Stimulated activated CD8-positive, alpha-beta memory T cell treated with anti-CD3 and anti-CD28 coated beads, Interleukin-7, amount 100 ng/mL, for 4 hours (primary cell): ENCODE results near the gene GGCX.
"Not testable (repeated sequence)": the region's sequence is repeated elsewhere in the genome, so short reads cannot be mapped to it uniquely, and the experiment has no call there.

ENCODE experiments used
- DNase-seq, 2 donors: peaks; one replicate each; pipeline ENCODE4 v3.0.0-alpha.2; 2020; ENCODE audit warnings: low read depth in 2 of 2

Gene GGCX

GRCh38 chr2:85575739-85576138 lies 14.4 kb upstream of the GGCX start:
- DNase-seq: no peak

- DNase-seq: no peak
These were observed 5.0 kb upstream of the GGCX start for GRCh38 chr2:85566265-85566664.

DNA sequence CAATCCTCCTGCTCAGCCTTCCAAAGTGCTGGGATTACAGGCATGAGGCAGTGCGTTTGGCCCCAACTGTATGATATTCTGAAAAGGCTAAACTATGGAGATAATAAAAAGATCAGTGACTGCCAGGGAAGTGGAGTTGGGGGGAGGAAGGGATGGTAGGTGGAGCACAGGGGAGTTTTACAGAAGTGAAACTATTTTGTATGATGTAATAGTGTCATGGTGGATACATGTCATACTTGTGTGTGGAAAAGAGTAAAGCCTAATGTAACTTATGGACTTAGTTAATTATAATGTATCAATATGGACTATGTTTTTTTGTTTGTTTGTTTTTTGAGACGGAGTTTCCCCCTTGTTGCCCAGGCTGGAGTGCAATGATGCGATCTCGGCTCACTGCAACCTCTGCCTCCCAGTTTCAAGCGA lies 2.9 kb upstream of the GGCX start:
- no peak for DNase-seq

DNA sequence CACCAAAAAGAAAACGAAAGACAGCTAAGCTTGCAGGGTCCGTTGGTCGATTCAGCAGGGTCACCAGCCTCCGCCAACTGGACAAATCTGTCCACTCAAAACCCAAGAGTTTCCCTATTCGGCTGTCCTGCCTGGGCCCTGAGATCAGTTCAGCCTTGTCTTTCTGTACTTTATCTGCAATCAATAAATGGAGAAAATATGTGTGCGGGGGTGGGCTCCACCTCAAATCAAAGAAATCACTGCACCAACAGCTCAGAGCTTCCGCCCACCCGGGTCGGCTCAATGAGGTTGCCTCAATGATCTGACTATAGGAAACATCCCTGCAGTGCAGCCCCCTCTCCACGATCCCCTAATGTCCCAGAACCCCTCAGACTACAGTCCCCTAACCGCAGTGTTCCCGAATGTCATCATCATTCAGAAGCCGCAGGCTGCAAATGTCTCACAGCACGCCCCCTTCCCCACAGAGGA lies 447 bp downstream of the GGCX start:
- DNase-seq: peak in 1 of 2 donors; percentile 34

DNA sequence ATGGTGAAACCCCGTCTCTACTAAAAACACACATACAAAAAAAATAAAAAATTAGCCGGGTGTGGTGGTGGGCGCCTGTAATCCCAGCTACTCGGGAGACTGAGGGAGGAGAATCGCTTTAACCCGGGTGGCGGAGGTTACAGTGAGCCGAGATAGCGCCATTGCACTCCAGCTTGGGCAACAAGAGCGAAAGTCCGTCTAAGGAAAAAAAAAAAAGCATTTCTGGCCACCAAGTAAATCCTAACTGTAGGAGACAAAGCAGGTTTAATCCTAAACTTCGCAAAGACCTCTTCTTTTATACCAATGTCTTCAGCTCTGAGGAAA lies 928 bp downstream of the GGCX start:
- DNase-seq: not testable (repeated sequence)

DNA sequence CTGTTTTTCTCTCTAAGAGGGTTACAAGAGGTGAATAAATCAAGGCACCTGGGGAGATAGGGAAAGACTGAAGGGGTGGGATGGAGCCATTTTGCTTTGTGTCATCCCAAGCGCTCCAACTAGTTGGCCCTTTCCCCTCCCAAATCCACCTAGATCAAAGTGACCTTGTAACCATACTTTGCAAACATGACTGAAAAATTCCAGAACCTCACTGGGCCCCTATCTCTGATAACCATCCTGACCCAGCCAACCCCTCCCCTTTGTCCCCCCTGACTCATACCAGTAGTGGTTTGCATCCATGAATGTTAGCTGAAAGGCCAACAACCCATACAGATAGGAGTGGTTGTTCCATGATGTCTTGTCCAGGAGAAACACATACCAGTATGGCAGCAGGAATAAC lies 3.1 kb downstream of the GGCX start:
- DNase-seq: no peak

DNA sequence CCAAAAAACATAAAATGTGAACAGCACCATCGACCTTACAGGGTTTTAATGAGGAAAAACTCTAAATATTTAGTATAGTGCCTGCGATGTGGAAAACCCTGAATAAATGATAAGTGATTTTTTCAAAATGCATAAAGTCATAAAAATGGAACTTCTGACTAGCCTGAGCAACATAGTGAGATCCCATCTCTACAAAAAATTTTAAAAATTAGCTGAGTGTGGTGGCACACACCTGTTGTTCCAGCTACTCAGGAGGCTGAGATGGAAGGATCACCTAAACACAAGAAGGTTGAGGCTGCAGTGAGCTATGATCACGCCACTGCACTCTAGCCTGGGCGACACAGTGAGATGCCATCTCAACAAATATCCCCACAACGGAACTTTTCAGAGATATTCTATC lies 4.2 kb downstream of the GGCX start:
- no peak for DNase-seq

DNA sequence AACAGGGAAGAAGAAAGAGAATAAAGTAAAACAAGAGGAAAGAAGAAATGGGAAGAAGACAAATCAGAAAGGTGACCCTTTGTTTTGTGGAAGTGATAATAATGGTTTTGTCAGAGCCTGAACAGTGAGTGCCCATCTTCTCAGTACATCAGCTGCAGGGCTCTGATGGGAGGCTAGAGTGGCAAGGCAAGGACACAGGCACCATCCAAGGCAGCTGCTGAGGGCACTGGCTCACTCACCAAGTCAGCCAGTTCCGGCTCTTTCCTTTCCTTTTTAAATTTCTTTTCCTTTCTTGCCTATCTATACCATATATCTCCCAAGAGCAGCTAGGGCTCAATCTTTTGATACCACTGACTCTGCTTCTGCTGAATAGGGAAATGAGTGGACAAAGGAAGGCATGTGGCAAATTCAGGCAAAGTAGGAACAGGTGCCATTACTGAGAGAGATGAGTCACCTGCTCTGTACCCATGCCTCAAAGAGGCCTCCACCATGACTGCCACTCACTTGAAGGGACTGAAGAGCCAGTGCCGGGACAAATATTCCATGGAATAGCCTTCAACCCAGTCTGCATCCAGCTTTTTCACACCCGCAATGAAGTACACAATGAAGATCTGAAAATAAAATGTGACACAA lies 6.2 kb downstream of the GGCX start:
- no peak for DNase-seq

GRCh38 chr2:85553184-85553583 lies 8.1 kb downstream of the GGCX start:
- no peak for DNase-seq

- peak; percentile 69 to 85 for DNase-seq
These were observed 9.3 kb downstream of the GGCX start for GRCh38 chr2:85551698-85552678.

- no peak for DNase-seq
These were observed 10.8 kb downstream of the GGCX start for GRCh38 chr2:85550486-85550885.

DNA sequence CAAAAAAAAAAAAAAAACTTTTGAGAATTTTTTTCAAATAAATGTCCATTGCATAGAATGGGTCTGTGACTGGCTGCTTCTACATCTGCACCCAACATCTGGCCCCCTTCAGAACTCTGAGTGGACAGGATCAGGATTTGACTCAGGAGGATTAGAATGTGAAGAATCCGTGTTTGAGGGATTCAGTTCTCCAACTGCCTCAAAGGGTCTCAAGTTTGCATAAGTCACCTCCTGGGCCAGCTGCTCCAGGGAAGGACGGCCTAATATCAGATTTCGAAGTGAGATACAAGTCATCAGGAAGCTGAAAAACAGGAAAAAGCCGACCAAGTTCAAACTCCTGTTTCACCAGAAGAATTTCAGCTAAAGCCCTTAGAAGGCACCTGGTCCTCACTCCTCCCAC lies 11.5 kb downstream of the GGCX start:
- DNase-seq: no peak

GRCh38 chr2:85549095-85549494 lies 12.2 kb downstream of the GGCX start:
- no peak for DNase-seq

DNA sequence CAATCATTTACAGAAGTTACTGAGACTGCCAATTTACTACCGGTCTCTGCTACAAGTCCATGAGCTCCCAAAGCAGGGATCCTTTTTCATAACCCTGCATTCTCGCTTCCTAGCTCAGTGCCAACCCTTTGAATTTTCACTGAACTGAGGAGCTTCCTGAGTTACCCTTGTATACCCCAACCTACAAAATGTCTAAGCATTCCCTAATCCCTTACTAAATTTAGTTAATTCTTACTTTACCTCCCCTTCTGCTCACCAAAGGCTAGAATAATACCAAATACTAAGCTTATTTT lies 12.7 kb downstream of the GGCX start:
- no peak for DNase-seq

GRCh38 chr2:85547859-85548607 lies 13.3 kb downstream of the GGCX start:
- DNase-seq: no peak

DNA sequence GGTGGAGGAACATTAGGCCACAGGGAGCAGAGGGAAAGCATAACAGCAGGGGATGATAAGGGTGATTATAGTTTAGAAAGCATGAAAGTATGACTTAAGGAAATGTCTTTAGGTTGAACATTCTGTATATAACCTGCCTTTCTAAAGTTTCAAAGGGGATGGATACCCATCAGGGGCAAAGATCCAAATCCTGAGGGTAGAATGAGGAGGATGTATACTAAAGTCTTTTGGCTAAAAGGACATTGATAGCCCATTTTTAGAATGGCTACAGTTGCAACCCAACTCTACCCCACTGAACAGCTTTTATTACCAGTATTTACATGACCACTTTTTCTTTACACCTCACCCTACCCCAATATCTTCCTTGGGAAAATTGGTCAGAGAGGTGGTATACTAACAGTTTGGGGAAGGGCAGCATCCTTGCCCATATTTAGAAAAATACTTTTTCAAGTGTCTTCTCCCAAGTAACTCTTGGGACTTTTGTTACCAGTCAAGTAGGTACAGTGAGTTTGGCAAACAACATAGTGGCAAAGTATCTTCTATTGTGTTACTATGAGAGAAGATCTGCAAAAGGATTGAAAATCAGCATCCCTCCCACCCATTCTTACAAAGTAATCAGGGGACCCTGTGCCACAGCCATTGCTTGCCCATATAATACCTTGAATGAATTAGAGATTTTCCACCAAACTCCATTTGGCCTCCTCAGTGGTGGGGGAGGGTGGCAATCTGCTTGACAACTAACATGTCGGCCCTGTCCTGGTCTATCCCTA lies 14.0 kb downstream of the GGCX start:
- DNase-seq: no peak

DNA sequence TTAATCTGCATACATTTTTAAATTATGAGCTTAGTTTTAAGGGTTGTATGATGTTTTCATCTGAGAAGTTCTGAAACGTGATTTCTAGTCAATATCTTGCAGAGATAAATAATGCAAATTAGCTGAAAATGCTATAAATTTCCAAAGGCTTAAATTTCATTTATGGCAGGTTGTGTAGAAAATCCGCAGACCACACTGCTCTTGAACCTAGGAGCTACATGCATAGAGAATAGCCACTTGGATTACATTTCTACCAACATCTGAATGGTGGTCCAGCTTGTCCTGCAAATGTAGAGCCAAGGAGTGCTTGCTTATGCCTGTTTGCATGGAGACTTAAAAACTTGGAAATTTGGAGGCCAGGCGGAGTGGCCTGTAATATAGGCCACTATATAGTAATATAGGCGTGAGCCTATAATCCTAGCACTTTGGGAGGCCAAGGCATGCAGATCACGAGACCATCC lies 15.5 kb downstream of the GGCX start:
- no peak for DNase-seq

DNA sequence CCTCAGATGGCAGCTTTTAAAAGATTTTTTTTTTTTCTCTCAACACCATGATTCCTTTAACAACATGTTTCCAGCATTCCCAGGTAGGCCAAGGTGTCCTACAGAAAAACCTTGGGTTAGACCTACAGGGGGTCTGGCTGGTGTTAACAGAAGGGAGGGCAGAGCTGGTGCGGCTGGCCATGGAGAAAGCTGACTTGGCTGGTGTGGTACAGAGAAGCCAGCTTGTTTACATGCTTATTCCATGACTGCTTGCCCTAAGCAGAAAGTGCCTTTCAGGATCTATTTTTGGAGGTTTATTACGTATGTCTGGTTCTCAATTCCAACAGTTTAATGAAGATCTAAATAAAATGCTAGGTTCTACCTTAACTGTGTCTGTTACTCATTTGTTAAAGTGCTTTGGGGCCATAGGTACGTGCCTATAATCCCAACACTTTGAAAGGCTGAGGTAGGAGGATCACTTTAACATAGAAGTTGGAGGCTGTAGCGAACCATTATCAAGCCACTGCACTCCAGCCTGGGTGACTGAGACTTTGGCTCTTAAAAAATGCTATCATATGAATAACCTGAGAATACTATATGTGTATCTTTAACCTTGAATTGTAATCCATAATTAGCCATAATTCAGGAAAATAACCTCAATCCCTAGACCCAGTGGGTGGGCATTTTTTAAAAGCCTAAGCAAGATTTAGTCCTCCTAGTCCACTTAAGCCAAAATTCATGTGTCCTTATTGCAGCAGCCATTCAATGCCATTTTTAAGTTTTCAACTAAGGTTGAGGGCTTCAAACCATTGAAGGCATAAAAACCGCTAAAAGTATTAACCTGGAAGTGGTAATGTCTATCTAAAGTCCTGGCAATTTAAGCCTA lies 16.1 kb downstream of the GGCX start:
- DNase-seq: not testable (repeated sequence)

DNA sequence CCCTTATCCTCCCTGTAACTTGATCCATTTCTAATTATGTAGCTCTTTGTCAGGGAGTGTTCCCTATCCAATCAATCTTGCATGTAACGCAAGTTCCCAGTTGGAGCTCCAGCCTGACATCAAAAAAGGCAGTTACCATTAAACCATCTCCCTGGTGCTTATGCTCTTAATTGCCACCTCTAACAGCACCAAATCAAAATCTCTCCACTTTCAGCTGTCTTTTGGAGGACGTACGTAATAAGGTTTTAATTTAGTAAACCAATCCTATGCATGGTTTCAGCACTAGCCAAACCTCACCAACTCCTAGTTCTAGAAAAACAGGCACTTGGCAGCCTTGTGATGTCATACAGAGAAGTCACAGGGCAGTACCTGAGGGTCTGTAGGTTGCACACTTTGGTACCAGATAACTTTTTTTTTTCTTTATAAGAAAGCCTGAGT lies 17.0 kb downstream of the GGCX start:
- not testable (repeated sequence) for DNase-seq

DNA sequence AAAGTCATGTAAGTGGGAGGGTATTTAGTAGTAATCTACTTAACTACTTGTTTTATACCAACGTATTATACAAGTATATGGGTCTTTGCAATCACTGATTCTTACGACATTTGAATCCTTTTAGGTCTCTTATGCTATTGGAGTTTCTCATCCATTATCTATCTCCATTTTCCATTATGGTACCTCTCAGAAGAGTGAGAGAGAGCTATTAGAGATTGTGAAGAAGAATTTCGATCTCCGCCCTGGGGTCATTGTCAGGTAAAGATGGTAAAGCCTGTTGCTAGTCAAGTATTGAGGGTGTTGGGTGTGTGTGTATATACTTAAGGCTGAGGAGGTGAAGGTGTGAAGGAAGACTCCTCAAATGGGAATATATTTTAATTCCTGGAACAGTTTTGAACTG lies 18.5 kb downstream of the GGCX start:
- no peak for DNase-seq
